ENCODE measurements around the gene TMEM9.
A peak's percentile ranks its signal among the peaks of the same experiment; 100 is the strongest.

TMEM9 gene

DNA sequence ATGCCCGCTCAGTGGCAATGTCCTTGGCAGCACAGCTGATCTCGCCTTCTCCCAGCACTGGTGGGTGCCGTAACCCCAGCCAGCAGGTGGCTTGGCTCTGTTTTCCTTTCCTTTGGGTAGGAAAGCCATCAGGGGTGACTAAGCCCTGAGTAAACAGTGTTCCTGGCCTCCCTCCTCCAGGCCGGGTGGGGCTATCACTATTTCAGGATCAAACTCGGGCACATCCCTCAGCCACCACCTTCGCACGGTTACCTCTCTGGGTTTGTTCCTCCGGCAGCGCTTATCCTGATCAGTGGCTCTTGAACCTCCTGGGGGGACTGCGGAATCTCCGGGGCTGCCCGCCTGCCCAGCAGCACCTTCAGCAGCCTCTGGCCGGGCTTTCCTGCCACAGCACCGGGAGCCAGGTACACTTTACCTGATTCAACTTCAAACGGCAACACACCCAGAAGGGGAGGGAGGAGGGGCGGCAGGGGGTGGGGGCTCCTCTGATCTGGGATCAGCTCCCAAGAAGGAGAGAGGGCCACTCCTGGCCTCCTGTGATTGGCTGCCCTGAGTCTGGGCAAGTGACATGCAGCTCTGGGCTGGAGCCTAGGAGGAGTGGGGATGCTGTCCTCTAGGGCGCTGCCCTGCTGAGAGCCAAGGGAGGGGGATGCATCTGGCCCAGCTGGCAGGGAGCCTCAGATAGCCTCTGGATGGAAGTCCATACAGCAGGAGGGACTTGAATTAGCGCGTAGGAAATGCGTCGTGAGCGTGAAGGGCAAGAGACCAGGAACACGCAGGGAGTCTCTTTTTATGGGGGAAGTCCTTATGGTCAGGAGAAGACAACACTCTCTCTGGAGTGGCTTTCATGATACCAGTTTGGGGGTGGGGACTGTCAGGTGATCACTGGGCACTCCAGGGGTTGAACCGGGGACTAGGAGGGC lies 27.2 kb downstream of the TMEM9 start, which contains the start of gene ASCL5:
ASCL5 (minus strand) TSS at position 353 of the 923 bp plus-strand sequence. CDS start 11,812 bp downstream, outside the sequence.
- DNase-seq (ENCODE audit: low spot score): no peak

DNA sequence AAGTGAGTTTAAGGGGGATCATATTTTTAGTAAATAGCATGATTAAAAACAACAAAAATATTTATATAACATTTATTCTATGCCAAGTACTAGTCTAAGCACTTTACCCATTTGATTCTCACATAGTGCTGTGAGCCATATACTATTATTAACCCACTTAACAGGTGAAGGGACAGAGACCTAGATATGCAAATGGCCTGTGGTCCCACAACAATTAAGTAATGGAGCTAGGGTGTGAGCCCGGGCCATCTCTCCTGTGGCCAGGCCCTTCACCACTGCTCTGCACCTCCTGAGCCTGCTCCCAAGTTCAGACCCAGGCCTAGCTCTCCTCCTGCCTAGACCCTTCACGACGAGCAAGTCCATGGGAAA lies 27.8 kb downstream of the TMEM9 start:
- DNase-seq (ENCODE audit: low spot score): no peak

GRCh38 chr1:201125800-201126199 lies 28.5 kb downstream of the TMEM9 start:
- no peak for DNase-seq (ENCODE audit: low spot score)

DNA sequence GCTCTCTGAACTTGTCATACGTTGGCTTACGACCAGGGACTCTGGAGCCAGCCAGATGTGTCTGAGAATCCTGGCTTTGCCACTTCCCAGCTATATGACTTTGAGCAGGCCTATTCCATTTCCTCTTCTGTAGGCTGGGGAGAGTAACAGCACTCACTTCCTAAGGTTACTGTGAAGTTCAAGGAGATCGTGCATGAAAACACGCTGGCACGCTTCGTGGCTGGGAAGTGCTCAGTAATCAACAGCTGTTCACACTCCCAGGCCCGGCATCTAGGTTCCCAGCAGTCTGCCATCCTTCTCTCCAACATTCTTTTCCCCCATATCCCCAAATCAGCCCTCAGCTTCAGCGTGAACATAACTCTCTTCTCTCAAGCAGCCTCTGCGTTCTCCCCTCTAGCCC lies 29.3 kb downstream of the TMEM9 start:
- no peak for DNase-seq (ENCODE audit: low spot score)

- DNase-seq (ENCODE audit: low spot score): no peak
Measured at GRCh38 chr1:201123866-201124265, 30.4 kb downstream of the TMEM9 start.

DNA sequence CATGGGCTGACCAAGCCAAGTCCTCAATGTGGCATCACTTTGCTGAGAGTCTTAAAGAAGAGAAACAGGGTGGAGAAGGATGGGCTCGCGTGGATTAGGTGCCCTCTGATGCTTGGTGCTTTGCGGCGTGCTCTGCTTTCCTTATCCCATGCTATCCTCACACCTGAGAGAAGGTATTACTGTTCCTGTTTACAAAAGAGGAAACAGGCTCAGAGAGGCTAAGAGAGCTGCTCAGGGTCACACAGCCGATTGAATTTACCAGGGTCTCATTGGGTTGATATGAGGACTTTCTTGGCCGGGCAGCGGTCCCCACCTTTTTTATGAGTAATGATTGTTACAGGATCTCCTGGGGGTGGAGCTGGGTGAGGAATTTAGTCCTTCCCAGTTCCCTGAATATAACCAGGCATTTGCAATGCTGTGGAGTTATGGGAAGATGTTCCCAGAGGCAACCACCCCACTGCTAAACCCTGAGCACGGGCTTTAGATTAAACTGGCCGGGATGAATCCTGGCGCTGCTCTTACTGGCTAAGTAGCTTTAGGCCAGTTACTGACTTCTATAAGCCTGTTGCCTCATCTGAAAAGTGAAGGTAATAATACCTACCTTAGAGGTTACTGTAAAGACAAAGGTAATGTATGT lies 31.8 kb downstream of the TMEM9 start:
- DNase-seq (ENCODE audit: low spot score): no peak

GRCh38 chr1:201119206-201120197 lies 34.8 kb downstream of the TMEM9 start:
- DNase-seq (ENCODE audit: low spot score): peak; percentile 57

GRCh38 chr1:201116091-201116490 lies 38.2 kb downstream of the TMEM9 start:
- no peak for DNase-seq (ENCODE audit: low spot score)

- no peak for DNase-seq (ENCODE audit: low spot score)
Measured at GRCh38 chr1:201115390-201115937, 38.8 kb downstream of the TMEM9 start.

GRCh38 chr1:201114245-201115131 lies 39.8 kb downstream of the TMEM9 start:
- peak; percentile 81 for DNase-seq (ENCODE audit: low spot score)

- no peak for DNase-seq (ENCODE audit: low spot score)
Measured at GRCh38 chr1:201113451-201114244, 40.6 kb downstream of the TMEM9 start.

DNA sequence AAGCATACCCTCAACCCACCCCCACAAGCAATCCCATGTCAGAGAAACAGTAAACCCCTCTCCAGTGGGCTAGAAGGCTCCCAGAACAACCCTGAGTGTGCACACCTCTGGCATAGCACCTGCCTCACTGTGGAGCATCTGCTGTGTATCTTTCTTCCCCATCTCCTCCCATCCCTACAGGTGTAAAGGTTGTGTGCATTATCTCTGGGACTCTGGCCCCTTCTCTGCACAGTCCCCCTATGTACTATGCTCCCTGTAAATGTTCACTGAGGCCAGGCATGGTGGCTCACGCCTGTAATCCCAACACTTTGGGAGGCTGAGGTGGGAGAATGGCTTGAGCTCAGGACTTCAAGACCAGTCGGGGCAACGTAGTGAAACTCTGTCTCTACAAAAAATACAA lies 41.3 kb downstream of the TMEM9 start:
- no peak for DNase-seq (ENCODE audit: low spot score)

DNA sequence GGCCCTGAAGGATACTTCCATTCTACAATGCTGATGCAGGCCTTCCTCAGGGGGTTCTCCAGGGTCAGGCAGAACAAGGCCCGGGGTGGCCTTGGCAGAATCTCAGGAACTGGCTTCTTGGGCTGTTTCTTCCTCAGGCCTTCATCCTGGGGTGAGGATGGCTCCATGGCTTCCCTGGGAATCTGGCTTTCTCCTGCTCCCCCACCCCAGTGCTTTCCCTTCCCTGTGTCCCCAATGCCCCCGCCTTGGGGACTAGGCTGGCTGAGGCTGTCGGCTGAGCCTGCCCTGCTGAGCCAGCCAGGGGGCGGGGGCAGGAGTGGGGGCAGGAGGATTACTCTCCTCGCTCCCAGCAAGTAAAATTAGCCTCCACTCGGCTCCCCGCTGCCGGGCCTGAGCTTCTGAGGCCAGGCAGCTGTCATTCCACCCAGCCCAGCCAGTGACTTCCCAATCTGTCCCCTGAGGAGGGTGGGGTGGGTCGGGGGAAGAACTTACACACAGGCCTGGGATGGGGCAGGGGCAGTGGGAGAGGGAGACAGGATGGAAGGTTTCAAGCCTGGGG lies 42.0 kb downstream of the TMEM9 start, which contains the start of gene CACNA1S:
CACNA1S (minus strand) TSS at position 254 of the 559 bp plus-strand sequence; CDS start at position 167, 87 bp downstream.
- DNase-seq (ENCODE audit: low spot score): no peak

GRCh38 chr1:201111672-201112071 lies 42.6 kb downstream of the TMEM9 start:
- DNase-seq (ENCODE audit: low spot score): no peak

DNA sequence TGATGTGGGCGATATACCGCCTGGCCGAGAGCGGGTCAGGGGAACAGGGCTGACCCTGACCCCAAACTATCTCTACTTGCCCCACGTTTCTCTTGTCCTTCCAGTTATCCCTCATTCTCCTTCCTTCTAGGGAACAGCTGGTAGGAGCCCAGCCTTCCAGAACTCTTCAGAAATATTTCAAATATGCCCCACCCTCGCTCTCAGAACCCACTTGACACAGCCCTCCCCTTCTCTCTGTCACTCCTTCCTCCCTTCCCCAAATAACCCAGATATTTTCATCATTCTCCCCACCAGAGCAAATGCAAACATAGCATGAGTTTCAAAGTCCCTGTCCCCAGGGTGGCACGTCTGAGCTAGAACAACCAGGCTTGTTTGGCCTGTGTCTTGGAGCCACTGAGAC lies 43.1 kb downstream of the TMEM9 start:
- DNase-seq (ENCODE audit: low spot score): no peak

GRCh38 chr1:201110616-201111015 lies 43.7 kb downstream of the TMEM9 start:
- DNase-seq (ENCODE audit: low spot score): no peak

DNA sequence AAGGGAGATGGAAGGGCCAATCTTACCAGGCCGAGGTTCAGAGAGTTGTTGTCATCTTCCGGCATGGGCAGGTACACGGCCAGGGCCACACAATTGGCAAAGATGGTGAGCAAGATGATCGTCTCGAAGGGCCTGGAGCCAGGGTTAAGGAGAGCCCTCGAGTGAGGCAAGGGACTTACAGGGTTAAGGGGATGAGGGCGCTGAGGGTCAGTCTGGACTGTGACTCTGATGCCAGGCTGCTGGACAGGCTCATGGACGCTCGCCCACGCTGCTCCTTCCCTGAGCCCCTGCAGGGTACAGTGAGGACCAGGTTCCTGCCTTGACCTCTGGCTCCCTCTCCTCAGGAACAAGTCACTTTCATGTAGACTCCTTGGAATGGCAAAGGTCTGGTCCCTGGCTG lies 44.1 kb downstream of the TMEM9 start:
- DNase-seq (ENCODE audit: low spot score): no peak

DNA sequence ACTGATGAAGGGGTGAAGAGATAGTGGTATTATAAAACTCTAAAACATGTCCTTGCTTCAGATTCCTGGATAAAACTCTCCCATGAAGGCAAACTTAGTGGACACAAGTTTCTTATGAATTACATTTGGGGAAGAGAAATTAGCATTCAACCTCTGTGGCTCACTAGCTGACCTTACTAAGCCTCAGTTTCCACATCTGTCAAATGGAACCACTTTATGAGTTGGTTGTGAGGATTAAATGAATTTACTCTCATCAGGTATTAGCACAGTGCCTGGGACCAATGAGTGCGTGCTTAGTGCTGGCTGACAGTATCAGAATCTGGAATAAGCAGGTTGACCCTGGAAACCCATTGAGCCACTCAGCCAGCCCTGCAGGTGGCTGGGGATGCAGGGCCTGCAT lies 44.6 kb downstream of the TMEM9 start:
- DNase-seq (ENCODE audit: low spot score): no peak

GRCh38 chr1:201108614-201109013 lies 45.7 kb downstream of the TMEM9 start:
- no peak for DNase-seq (ENCODE audit: low spot score)

All from germinal center (tissue), 1 donor.